Measurements from ENCODE around the gene APPBP2.

- TF ChIP-seq CTCF (conservative IDR thresholded peaks at IDR 0.05) (no peak), EZH2 (IDR thresholded peaks at IDR 0.05; ENCODE audit: low read depth) (no peak)
Measured at GRCh38 chr17:60481604-60482003, 44.4 kb downstream of the APPBP2 start.

Data from PC-9 (cell line).